ENCODE data around the gene DIPK1A.
A peak's percentile ranks its signal among the peaks of the same experiment; 100 is the strongest.

DIPK1A gene

GRCh38 chr1:92870591-92870990 lies 90.7 kb downstream of the DIPK1A start:
- DNase-seq: no peak

DNA sequence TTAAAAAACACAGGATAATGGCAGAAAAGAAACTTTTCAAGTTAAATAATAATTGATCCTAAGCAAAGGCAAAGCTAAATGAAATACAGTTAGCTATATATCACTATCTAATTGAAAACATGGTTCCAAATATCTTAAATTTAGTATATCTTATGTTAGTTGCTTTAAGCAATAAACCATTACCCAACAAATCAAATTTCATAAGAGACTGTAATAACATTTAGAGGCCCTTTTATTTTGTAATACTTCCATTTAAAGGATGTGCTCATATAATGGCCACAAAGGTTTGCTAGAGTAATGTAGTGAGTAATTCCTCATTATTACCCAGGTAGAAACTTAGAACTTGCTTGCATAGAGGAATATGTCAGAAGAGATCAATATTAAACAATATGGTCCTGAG lies 97.1 kb downstream of the DIPK1A start:
- no peak for DNase-seq

- no peak for DNase-seq
Measured at GRCh38 chr1:92862605-92863004, 98.7 kb downstream of the DIPK1A start.

DNA sequence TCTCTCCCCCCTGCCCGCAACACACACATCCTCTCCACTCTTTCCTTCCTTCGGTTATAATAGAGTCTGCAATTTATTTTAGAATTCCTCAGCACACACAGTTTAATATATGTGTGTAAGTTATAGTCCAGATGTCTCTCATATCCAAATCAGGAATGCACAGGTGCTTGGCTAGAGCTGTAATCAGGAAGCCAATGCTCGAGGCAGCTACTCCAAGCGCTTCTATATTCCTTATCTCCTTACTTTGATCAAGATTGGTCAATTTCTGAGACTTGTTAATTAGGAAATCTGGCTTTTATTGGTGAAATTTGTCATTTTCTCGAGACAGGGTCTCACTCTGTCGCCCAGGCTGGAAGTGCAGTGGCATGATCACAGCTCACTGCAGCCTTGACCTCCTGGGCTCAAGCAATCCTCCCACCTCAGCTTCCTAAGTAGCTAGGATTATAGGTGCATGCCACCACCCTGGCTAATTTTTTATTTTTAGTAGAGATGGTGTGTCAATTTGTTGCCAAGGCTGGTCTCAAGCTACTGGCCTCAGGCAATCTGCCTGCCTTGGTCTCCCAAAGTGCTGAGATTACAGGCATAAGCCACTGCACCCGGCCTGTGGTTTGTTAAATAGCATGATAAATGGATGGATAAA lies 101.7 kb downstream of the DIPK1A start:
- no peak for DNase-seq

GRCh38 chr1:92858564-92859399 lies 102.5 kb downstream of the DIPK1A start:
- peak; percentile 87 for DNase-seq

- no peak for DNase-seq
Measured at GRCh38 chr1:92857817-92858216, 103.4 kb downstream of the DIPK1A start.

DNA sequence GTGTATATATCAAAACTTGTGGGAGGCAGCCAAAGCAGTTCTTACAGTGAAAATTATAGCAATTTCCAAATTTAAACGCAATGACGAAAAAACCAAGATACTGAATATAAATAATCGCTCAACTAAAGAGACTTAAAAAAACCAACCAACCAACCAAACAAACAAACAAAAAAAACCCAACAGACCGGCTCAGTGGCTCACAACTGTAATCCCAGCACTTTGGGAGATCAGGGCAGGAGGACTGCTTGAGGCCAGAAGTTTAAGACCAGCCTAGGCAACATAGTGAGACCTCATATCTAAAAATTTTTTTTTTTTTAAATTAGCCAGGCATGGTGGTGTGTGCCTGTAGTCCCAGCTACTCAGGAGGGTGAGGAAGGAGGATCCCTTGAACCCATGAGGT lies 106.0 kb downstream of the DIPK1A start:
- no peak for DNase-seq

GRCh38 chr1:92854101-92854785 lies 107.0 kb downstream of the DIPK1A start:
- DNase-seq: no peak

GRCh38 chr1:92853299-92853698 lies 108.0 kb downstream of the DIPK1A start:
- no peak for DNase-seq

- DNase-seq: no peak
Measured at GRCh38 chr1:92851729-92852128, 109.5 kb downstream of the DIPK1A start.

DNA sequence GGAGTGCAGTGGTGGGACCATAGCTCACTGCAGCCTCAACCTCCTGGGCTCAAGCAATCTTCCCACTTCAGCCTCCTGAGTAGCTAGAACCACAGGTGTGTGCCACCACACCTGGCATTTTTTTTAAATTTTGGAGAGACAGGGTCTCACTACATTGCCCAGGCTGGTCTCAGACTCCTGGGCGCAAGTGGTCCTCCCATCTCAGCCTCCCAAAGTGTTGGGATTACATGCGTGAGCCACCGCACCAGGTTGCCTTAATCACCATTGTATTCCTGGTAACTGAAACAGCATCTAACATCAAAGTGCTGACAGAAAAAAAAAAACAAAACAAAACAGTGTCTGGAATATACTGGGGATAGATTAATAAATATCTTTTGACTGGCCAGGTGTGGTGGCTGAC lies 111.2 kb downstream of the DIPK1A start:
- no peak for DNase-seq

DNA sequence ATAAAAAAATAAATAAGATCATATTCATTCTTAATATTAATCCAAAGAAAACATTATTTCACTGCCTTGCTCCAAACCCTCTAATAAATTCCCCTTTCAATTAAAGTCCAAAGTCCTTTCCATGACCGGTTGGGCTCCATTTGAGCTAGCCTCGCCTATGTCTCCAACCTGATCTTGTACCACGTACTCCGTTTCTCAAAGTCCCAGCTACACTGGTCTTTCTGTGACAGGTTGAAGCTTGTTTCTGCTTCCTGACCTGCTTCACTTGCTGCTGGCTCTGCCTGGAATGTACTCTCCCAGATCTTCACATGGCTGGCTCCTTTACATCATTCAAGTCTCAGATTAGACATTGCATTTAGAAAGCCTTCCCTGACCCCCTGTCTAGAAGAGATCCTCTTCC lies 113.1 kb downstream of the DIPK1A start:
- no peak for DNase-seq

GRCh38 chr1:92845908-92846307 lies 115.4 kb downstream of the DIPK1A start:
- no peak for DNase-seq

- no peak for DNase-seq
Measured at GRCh38 chr1:92844439-92844838, 116.8 kb downstream of the DIPK1A start.

- DNase-seq: no peak
Measured at GRCh38 chr1:92843429-92844352, 117.6 kb downstream of the DIPK1A start.

DNA sequence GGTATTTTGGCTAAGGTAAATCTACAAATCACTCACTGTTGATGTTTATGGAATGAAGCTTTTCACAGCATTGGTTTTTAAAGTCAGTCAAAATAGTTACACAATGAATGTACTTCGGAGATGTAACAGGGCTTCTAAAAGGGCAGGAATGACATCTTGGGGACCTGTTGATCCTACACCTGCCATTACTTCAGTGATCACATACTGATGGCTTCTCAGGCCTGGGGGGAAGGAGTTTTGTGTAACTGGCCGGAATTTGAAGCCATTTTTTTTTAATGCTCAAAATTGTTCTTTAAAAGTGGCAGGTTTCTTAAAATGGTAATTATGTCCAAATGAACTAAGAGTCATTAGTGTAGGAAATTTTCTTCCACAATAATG lies 118.2 kb downstream of the DIPK1A start:
- no peak for DNase-seq

DNA sequence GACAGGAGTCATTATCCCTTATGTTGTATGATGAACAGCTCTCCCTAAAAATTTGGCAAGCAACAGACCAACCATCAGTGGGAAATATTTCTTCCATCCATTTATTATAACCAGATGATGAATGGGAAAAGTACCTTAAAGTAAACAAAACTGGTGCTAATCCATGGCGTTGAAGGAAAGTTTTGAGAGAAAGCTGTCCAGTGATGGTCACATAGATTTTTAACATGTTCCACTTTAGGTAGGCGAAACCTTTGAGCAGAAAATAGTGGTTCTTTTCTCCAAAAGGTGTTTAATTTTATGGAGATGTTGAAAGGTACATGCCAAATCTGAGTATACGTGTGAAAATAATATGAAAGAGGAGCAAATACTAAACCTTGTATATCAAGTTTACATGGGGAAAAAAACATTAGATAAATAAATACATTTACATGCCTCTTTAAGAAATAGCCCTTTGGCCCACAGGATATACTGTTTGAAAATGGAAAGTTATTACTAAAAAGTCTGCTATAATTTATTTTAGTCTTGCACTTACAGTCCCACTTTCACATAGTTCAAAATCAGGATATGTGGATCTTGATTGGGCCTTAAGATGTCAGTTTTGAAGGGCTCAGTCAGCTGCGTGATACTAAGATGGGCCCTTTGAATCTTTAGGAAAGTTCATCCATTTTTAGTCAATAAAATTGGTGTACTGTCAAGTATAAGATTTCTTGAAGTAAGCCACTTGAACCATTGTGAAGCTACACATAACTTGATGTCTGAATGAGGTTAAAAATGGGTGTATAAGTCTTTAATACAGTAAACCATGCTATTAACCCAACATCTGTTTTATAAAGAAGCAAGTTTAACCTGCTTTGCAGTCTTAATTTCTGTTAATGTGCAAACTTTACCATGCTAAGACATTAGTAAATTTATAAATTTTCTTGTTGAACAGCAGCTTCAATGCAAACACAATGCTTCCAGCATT lies 118.9 kb downstream of the DIPK1A start:
- DNase-seq: no peak

GRCh38 chr1:92840600-92840999 lies 120.7 kb downstream of the DIPK1A start:
- no peak for DNase-seq

GRCh38 chr1:92839442-92839841 lies 121.8 kb downstream of the DIPK1A start:
- DNase-seq: no peak

GRCh38 chr1:92838519-92838918 lies 122.7 kb downstream of the DIPK1A start:
- DNase-seq: no peak

- no peak for DNase-seq
Measured at GRCh38 chr1:92837062-92837461, 124.2 kb downstream of the DIPK1A start.

GRCh38 chr1:92834617-92835016 lies 126.6 kb downstream of the DIPK1A start:
- peak; percentile 34 for DNase-seq
